ENCODE measurements around the gene GYS2. TPM values are rescaled to one million over a fixed set of nuclear protein-coding genes. Genes with fewer than 3 reads are reported as not detected.

GYS2 gene
- total and polyA plus RNA-seq, 9 of the 15 experiments (the other 6 are each of a cell fraction or from before 2014, with no cell fraction given): not detected

DNA sequence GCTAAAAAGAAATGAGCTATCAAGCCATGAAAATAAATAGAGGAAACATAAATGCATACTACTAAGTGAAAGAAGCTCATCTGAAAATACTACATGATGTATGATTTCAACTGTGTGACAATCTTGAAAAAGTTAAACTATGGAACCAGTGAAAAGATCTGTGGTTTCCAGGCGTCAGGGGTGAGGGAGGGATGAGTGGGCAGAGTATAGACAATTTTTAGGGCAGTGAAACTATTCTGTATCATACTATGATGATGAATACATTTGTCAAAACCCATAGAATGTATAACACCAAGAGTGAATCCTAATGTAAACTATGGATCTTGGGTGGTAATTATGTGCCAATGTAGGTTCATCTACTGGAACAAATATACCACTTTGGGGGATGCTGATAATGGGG is 57.2 kb downstream of the GYS2 start:
- BruUV-seq (replicated peaks): no TSS peak
- H3K9ac ChIP-seq (ENCODE audit: insufficient read depth in 1 of 2, low read depth in 2 of 2, low read length in 2 of 2): no peak overlapping the region

DNA sequence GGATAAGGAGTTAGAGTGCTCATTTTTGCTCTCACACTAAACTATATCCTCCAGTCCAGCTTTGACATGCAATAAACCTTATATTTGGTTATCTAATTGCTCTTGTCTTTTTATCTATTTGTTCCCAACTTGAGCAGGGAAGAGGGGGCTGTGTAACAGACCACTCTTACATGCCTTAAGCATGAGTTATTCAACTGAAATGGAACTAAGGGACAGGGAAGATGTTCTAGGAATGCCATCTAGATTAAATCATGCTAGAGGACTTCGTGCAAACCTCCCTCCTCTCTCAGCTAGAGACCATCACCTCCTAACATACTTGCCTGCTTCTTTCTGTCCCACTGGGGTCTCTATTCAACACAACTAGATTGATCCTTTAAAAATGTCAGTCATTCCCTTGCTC is 57.9 kb downstream of the GYS2 start:
- Histone ChIP-seq H2AFZ (ENCODE audit: low read depth, low read length) (no peak overlapping the region), H3K27ac (ENCODE audit: extremely low read depth, low read depth, low read length) (no peak overlapping the region), H4K20me1 (replicated peaks; ENCODE audit: control insufficient read depth, insufficient read depth, low read length) (no peaks in the 10 kb centered on the region), H3K9ac (ENCODE audit: insufficient read depth in 1 of 2, low read depth in 2 of 2, low read length in 2 of 2) (no peak overlapping the region), H3K9me1 (ENCODE audit: control insufficient read depth, insufficient read depth, low read length) (no peaks in the 10 kb centered on the region), H3K36me3 (ENCODE audit: control insufficient read depth, insufficient read depth, low read length) (no peaks in the 10 kb centered on the region), H3K4me1 (replicated peaks in 1 of 2; ENCODE audit: control insufficient read depth in 2 of 2, insufficient read depth in 2 of 2, low read length in 2 of 2) (no peaks in the 10 kb centered on the region), H3K27me3 (ENCODE audit: control insufficient read depth in 2 of 2, insufficient read depth in 2 of 2, low read length in 2 of 2) (peaks cover 0 to 4% of the 10 kb centered on the region in 2 experiments; a peak in 2 of 5 replicates), H3K9me3 (replicated peaks; ENCODE audit: control insufficient read depth, insufficient read depth, low read depth, low read length) (no peaks in the 10 kb centered on the region), H3K79me2 (ENCODE audit: control insufficient read depth, insufficient read depth, low read length) (no peaks in the 10 kb centered on the region), H3K4me2 (ENCODE audit: insufficient read depth, low read length) (no peak overlapping the region), H3K4me3 (no peak overlapping the region)
- no TSS peak for BruUV-seq (replicated peaks)
- in situ Hi-C loops (cut with MboI) (no loop called here), intact Hi-C loops (cut with micrococcal nuclease) (no loop called here)
- ATAC-seq (no peak), FAIRE-seq (no peak), DNase-seq (ENCODE audit: extremely low read depth in 1 of 4, low spot score in 3 of 4) (no peak)
- ChIA-PET POLR2A (no interaction called here), CTCF (ENCODE audit: low intra/inter-chr PET ratio) (no interaction called here)
- no peak for TF ChIP-seq ZSCAN32 (CRISPR knock-in tag; IDR thresholded peaks at IDR 0.05)
- 0% methylated on average over 1 of the region's 1 CpG for WGBS (ENCODE audit: insufficient coverage, low coverage, missing lambda C conversion rate)

More for the DNA sequence above, 57.2 kb downstream of the GYS2 start:
- in situ Hi-C loops (cut with MboI) (no loop called here), intact Hi-C loops (cut with micrococcal nuclease) (no loop called here)
- Histone ChIP-seq H2AFZ (ENCODE audit: low read depth, low read length) (no peak overlapping the region), H3K36me3 (ENCODE audit: control insufficient read depth, insufficient read depth, low read length) (no peaks in the 10 kb centered on the region), H4K20me1 (replicated peaks; ENCODE audit: control insufficient read depth, insufficient read depth, low read length) (no peaks in the 10 kb centered on the region), H3K4me1 (replicated peaks in 1 of 2; ENCODE audit: control insufficient read depth in 2 of 2, insufficient read depth in 2 of 2, low read length in 2 of 2) (no peaks in the 10 kb centered on the region), H3K27me3 (ENCODE audit: control insufficient read depth in 2 of 2, insufficient read depth in 2 of 2, low read length in 2 of 2) (peaks cover 0 to 3% of the 10 kb centered on the region in 2 experiments; a peak in 2 of 5 replicates), H3K4me3 (no peak overlapping the region), H3K79me2 (ENCODE audit: control insufficient read depth, insufficient read depth, low read length) (no peaks in the 10 kb centered on the region), H3K9me3 (replicated peaks; ENCODE audit: control insufficient read depth, insufficient read depth, low read depth, low read length) (no peaks in the 10 kb centered on the region), H3K4me2 (ENCODE audit: insufficient read depth, low read length) (no peak overlapping the region), H3K9me1 (ENCODE audit: control insufficient read depth, insufficient read depth, low read length) (no peaks in the 10 kb centered on the region), H3K27ac (ENCODE audit: extremely low read depth, low read depth, low read length) (no peak overlapping the region)
- ChIA-PET CTCF (ENCODE audit: low intra/inter-chr PET ratio) (no interaction called here), POLR2A (no interaction called here)
- ATAC-seq (no peak), FAIRE-seq (no peak), DNase-seq (ENCODE audit: extremely low read depth in 1 of 4, low spot score in 3 of 4) (no peak)
- 0% methylated on average over 1 of the region's 1 CpG for WGBS (ENCODE audit: insufficient coverage, low coverage, missing lambda C conversion rate)
- TF ChIP-seq XRCC3 (IDR thresholded peaks at IDR 0.05) (no peak), CREB1 (IDR thresholded peaks at IDR 0.05) (no peak), CREB1 (CRISPR knock-in tag; IDR thresholded peaks at IDR 0.05) (no peak), THRAP3 (IDR thresholded peaks at IDR 0.05; ENCODE audit: borderline replicate concordance) (no peak)

Measured in K562 (cell line).